Effector memory CD4-positive, alpha-beta T cell (primary cell): Measurements from ENCODE around the gene REEP3.
"Not testable (repeated sequence)": the region's sequence is repeated elsewhere in the genome, so short reads cannot be mapped to it uniquely, and the experiment has no call there.

Experiments
- DNase-seq, 3 donors: peaks; one replicate each; pipeline ENCODE4 v3.0.0-alpha.2; 2020
- H3K27ac ChIP-seq: 2 replicates; pipeline ENCODE4 v1.7.0; 2013; ENCODE audit warnings: mild to moderate bottlenecking, low read length, moderate library complexity; ENCODE audit not compliant: insufficient read depth, poor library complexity, severe bottlenecking
- H3K27me3 ChIP-seq: replicated peaks from 2 replicates; pipeline ENCODE4 v1.7.0; 2013; ENCODE audit warnings: mild to moderate bottlenecking, low read length; ENCODE audit not compliant: insufficient read depth, control insufficient read depth, poor library complexity, severe bottlenecking
- H3K36me3 ChIP-seq: 2 replicates; pipeline ENCODE4 v1.7.0; 2013; ENCODE audit warnings: mild to moderate bottlenecking, low read length, moderate library complexity; ENCODE audit not compliant: control insufficient read depth, insufficient read depth
- H3K4me1 ChIP-seq: 2 replicates; pipeline ENCODE4 v1.7.0; 2013; ENCODE audit warnings: low read length, mild to moderate bottlenecking; ENCODE audit not compliant: control insufficient read depth, insufficient read depth, poor library complexity, severe bottlenecking
- H3K4me3 ChIP-seq: 2 replicates; pipeline ENCODE4 v1.7.0; 2013; ENCODE audit warnings: low read length, low read depth, mild to moderate bottlenecking; ENCODE audit not compliant: insufficient read depth, poor library complexity, severe bottlenecking
- H3K9me3 ChIP-seq: 2 replicates; pipeline ENCODE4 v1.7.0; 2013; ENCODE audit warnings: mild to moderate bottlenecking, low read length, moderate library complexity; ENCODE audit not compliant: control insufficient read depth

Gene REEP3

DNA sequence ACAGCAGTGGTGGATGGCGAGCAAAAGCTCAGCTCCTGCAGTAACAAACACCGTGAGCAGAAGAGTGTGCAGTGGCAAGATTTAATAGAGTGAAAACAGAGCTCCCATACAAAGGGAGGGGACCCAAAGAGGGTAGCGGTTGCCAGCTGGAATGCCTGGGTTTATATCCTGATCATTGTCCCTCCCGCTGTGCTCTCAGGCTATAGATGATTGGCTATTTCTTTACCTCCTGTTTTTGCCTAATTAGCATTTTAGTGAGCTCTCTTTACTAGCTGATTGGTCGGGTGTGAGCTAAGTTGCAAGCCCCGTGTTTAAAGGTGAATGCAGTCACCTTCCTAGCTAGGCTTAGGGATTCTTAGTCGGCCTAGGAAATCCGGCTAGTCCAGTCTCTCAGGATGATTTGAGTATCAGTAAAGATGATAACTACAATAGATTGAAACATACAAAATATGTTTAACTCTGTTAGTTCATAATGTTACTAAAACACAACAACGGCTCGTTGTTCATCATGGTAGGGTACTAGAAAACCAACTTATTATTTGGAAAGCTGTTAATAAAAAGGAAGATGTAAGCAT is 143.9 kb downstream of the REEP3 start:
- not testable (repeated sequence) for H3K4me1 ChIP-seq, H3K27ac ChIP-seq, H3K27me3 ChIP-seq, H3K36me3 ChIP-seq, H3K4me3 ChIP-seq, H3K9me3 ChIP-seq, DNase-seq

DNA sequence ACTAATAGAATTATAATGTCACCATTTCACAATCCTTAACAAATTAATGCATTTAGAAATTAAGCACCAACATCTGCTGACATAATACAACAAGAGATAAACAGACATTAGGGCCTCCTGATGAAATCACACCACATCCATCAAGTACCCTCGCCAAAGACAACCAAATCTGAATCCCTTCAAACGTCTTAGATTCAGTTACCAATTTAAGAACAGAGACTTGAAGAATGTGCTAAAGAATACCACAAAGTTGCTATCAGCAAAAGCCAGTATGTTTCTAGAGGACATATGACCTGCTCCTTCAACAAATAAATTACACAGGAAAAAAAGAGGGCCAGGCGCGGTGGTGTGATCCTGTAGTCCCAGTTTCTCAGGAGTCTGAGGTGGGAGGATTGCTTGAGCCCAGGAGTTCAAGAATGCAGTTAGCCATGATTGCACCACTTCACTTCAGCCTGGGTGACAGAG is 144.5 kb downstream of the REEP3 start:
- Histone ChIP-seq H3K27ac (no peak overlapping the region), H3K27me3 (no peaks in the 10 kb centered on the region), H3K9me3 (no peaks in the 10 kb centered on the region), H3K4me1 (no peaks in the 10 kb centered on the region), H3K36me3 (no peaks in the 10 kb centered on the region), H3K4me3 (no peak overlapping the region)
- DNase-seq: no peak

DNA sequence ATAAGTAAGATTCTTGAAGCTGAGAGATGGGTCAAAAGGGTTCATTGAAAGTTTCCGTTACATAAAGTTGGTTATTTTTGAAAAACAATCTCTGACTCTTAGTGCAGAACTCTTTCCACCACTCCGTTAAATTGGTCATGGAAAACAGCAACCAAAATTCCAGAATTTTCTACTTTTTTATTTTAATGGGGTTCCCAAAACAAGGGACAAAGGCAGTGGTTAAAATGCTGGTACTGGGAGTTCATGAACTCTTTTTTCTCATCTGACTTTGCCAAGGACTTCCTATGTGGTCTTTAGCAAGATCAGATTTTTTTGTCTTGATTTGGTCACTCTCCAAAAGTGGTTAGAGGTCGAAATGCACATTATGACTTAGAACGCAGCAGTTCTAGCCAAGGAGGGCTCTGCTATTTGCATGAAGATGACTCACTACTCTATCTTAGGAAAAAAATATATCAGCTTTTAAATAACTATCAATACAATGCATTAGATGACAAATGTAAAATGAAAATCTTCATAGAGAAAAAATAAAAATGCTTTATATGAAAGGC is 145.7 kb downstream of the REEP3 start:
- no peaks in the 10 kb centered on the region for H3K36me3 ChIP-seq
- H3K27ac ChIP-seq: no peak overlapping the region
- DNase-seq: no peak
- H3K4me3 ChIP-seq: no peak overlapping the region
- H3K9me3 ChIP-seq: no peaks in the 10 kb centered on the region
- no peaks in the 10 kb centered on the region for H3K27me3 ChIP-seq
- H3K4me1 ChIP-seq: no peaks in the 10 kb centered on the region

DNA sequence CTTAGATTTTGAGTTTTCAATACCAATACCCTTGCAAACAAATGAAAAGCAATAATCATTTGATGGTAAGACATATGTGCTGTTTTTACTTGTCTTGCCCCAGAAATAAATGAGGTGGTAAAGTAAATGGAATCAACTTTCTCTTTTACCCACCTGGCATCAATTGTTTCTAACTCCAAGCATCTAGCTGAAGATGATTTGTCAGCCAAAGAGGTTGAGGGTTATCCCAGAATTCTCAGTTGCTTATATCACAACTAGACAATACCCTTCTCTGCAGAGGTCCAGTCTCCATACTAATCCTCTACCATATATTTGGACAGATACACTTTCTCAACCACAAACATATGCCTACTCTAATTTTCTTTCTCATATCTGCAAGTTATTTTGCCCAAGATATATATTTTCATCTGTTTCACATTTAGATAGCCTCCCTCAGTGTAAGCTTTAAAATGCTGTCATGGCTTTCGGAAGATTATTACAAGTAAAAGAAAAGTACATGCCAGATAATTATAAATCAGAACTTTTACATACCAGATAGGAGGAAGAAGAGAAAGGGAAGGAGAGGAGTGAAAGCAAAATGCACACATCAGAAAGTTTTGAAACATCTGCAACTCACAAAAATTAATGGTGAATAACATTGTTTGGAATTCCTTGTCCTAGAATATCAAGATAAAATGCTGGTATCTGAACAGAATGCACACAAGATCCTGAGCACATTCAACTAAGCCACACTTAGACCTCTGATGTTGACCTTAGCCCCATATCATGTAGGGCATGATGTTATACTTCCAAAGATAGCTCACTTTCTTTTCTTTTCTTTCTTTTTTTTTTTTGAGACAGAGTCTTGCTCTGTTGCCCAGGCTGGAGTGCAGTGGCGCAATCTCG is 146.6 kb downstream of the REEP3 start:
- H3K9me3 ChIP-seq: no peaks in the 10 kb centered on the region
- no peak for DNase-seq
- no peaks in the 10 kb centered on the region for H3K36me3 ChIP-seq
- no peak overlapping the region for H3K4me3 ChIP-seq
- H3K4me1 ChIP-seq: no peaks in the 10 kb centered on the region
- H3K27me3 ChIP-seq: no peaks in the 10 kb centered on the region
- H3K27ac ChIP-seq: no peak overlapping the region

DNA sequence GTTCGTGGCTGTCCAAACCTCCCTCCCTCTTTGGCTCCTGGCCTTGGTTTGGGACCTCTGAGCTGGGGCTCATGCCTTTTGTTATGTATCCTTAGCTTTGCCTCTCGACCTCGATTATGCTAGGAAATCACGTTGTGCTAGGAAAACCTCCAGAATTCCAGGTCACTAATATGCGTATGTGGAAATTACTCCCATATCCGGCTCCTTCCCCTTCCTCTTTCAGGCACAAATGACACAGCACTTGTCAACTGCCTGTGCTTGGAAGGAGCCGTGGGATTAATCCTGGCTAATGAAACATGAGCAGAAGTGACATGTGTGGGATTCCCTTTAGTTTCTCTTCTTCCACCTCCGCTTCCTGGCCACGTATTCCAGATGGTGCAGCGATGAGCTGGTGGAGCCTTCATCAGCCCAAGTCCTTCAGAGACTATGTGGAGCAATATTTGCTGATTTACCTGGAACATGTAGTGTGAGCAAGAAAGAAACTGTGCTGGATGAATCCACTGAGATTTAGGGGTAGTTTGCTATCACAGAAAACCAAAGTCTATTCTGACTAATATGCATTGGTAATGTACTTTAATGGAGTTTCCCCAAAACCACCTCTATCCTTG is 149.2 kb downstream of the REEP3 start:
- Histone ChIP-seq H3K4me3 (no peak overlapping the region), H3K36me3 (no peaks in the 10 kb centered on the region), H3K9me3 (no peaks in the 10 kb centered on the region), H3K27me3 (no peaks in the 10 kb centered on the region), H3K27ac (no peak overlapping the region), H3K4me1 (no peaks in the 10 kb centered on the region)
- DNase-seq: no peak

DNA sequence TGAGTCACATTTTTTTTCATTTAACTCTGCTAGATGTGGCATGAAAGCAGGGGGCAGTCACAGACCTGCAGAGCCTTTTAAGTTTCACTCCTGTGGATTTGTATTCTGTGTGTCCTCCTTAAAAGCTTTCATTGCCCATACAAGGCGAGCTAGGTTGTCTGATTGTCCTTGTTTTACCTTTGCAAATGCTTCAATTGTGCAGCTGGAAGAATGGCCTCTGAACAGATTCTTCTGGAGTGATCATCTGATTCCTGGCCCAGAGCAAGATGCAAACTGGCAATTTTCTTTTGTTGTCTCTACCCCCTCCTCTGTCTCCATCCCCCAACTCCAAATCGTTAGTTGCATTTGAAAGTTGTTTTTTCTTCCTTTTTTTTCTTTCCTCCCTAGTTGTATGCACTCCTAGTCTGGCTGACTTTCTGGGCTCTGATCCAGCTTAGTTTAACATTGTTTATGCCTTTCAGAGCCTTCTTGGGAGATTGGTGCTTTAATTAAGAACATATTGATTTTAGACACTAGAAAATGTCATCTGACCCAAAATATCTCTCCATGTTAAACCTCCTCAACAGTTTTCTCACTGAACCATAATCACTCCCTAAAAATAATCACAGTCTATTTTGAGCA is 150.2 kb downstream of the REEP3 start:
- no peak overlapping the region for H3K4me3 ChIP-seq
- no peak for DNase-seq

DNA sequence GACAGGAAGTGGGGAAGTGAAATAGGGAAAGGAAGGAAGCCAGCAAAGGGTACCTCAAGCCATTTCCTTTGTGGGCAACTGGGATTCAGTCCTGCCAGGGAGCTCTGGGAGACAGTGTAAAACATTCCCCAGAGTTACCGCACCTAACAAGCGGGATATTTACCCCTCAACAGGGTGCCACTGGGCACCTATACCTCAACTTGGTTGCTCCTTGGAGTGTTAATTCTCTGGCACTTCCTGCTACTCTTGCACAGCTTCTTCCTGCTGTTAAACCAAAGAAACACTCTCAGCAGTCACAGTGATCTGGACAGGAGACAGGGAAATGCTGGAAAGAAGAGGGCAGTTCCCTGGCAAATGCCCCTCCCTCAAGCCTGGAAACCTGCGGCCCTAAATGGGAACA is 151.3 kb downstream of the REEP3 start:
- no peaks in the 10 kb centered on the region for H3K4me1 ChIP-seq
- H3K27ac ChIP-seq: no peak overlapping the region
- DNase-seq: no peak
- no peak overlapping the region for H3K4me3 ChIP-seq
- H3K36me3 ChIP-seq: no peaks in the 10 kb centered on the region
- no peaks in the 10 kb centered on the region for H3K9me3 ChIP-seq
- H3K27me3 ChIP-seq: no peaks in the 10 kb centered on the region

More for the DNA sequence above, 150.2 kb downstream of the REEP3 start:
- H3K9me3 ChIP-seq: no peaks in the 10 kb centered on the region
- H3K4me1 ChIP-seq: no peaks in the 10 kb centered on the region
- no peak overlapping the region for H3K27ac ChIP-seq
- no peaks in the 10 kb centered on the region for H3K27me3 ChIP-seq
- no peaks in the 10 kb centered on the region for H3K36me3 ChIP-seq

DNA sequence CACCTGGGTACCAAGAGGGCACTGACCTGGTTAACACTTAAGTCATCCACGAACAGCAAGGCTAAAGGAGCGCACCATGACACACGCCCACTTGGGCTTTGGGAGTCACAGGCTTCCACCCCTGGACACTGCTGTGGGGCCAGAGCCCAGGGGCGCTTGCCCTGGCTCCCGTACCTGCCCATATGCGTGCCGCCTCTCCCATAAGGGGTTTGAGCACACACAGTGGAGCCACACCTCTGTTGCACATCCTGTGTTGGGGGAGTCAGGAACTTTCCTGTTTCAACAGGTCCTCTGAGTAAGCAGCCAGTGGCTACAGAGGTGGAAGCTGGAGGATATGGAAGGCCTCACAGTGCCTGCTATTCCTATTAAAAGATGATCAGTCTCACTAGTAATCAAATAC is 152.0 kb downstream of the REEP3 start:
- no peaks in the 10 kb centered on the region for H3K4me1 ChIP-seq
- no peak overlapping the region for H3K27ac ChIP-seq
- H3K4me3 ChIP-seq: no peak overlapping the region
- no peaks in the 10 kb centered on the region for H3K27me3 ChIP-seq
- H3K36me3 ChIP-seq: no peaks in the 10 kb centered on the region
- DNase-seq: no peak
- no peaks in the 10 kb centered on the region for H3K9me3 ChIP-seq

DNA sequence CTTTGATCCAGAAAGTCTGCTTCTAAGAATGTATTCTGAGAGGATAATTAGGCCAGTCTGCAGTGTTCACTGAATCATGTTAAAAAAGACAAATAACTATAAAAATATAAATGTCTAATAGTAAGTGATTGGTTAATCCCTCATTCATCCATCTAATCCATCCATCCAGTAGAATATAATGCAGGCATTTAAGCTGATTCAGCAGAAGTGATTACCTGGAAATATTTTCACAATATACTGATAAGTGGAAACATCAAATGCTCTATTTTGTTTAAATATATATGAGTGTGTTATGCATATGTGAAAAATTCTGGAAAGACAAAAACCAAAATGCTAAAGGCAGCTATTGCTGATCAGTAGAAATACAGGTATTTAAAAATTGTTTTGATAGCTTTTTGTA is 152.6 kb downstream of the REEP3 start:
- no peaks in the 10 kb centered on the region for H3K9me3 ChIP-seq
- no peak overlapping the region for H3K4me3 ChIP-seq
- H3K4me1 ChIP-seq: no peaks in the 10 kb centered on the region
- no peak for DNase-seq
- H3K27ac ChIP-seq: no peak overlapping the region
- no peaks in the 10 kb centered on the region for H3K27me3 ChIP-seq
- H3K36me3 ChIP-seq: no peaks in the 10 kb centered on the region
